Naive thymus-derived CD4-positive, alpha-beta T cell (primary cell): Measurements from ENCODE around the gene NKG7. TPM values are rescaled to one million over a fixed set of nuclear protein-coding genes. Genes with fewer than 3 reads are reported as not detected.
A peak's percentile ranks its signal among the peaks of the same experiment; 100 is the strongest.

Experiments
- ATAC-seq: fragments of 150-1000 bp; cut with Tn5 transposase; 2 replicates; pipeline ENCODE4 v1.10.0; 2021; ENCODE audit warnings: mild to moderate bottlenecking, moderate library complexity
- CTCF ChIA-PET: fragments of 350-600 bp; sonication (Branson Sonifier 250); formaldehyde crosslinking; loops from one replicate; lab custom pipeline; 2021; ENCODE audit warnings: antibody characterized with exemption; lab: Charles Lee
- POLR2A ChIA-PET: fragments of 350-600 bp; sonication (Branson Sonifier 250); formaldehyde crosslinking; loops from one replicate; lab custom pipeline; 2021; ENCODE audit warnings: antibody characterized with exemption, inconsistent platforms; lab: Charles Lee
- DNase-seq, 9 donors: peaks; one replicate each; pipeline versions ENCODE4 v3.0.0 to v3.0.0-alpha.2; 2020 to 2022; ENCODE audit warnings: mixed read lengths in 1 of 9
- H3K27ac ChIP-seq: one replicate; pipeline ENCODE4 v1.7.0; 2013; ENCODE audit warnings: mild to moderate bottlenecking, low read depth, low read length, moderate library complexity
- H3K27me3 ChIP-seq, 2 donors: one replicate each; pipeline ENCODE4 v1.7.0; 2013; ENCODE audit warnings: low read length in 2 of 2, mild to moderate bottlenecking in 2 of 2, moderate library complexity in 2 of 2; ENCODE audit not compliant: control insufficient read depth in 2 of 2, insufficient read depth in 2 of 2
- H3K36me3 ChIP-seq, 3 experiments: 1 replicate in 2 of 3; 2 replicates in 1 of 3; pipeline ENCODE4 v1.7.0; 2013; ENCODE audit warnings: low read length in 3 of 3, mild to moderate bottlenecking in 3 of 3, moderate library complexity in 1 of 3; ENCODE audit not compliant: insufficient read depth in 3 of 3, control insufficient read depth in 2 of 3
- H3K4me1 ChIP-seq, 2 donors: one replicate each; pipeline ENCODE4 v1.7.0; 2013; ENCODE audit warnings: low read length in 2 of 2, mild to moderate bottlenecking in 2 of 2, moderate library complexity in 1 of 2; ENCODE audit not compliant: control insufficient read depth in 2 of 2, insufficient read depth in 2 of 2
- H3K4me3 ChIP-seq: 2 replicates; pipeline ENCODE4 v1.7.0; 2013; ENCODE audit warnings: mild to moderate bottlenecking, low read length
- H3K9me3 ChIP-seq, 3 experiments: 1 replicate in 2 of 3; 2 replicates in 1 of 3; pipeline ENCODE4 v1.7.0; 2013; ENCODE audit warnings: low read length in 3 of 3; ENCODE audit not compliant: control insufficient read depth in 2 of 3
- H3K27ac Mint-ChIP-seq, 9 donors: one replicate each; pipeline ENCODE4 v1.8.0; 2020 to 2022; ENCODE audit warnings: mixed read lengths in 9 of 9, mild to moderate bottlenecking in 8 of 9, moderate library complexity in 5 of 9, inconsistent platforms in 2 of 9
- H3K27me3 Mint-ChIP-seq, 5 donors: one replicate each; pipeline ENCODE4 v1.8.0; 2021 to 2022; ENCODE audit warnings: mixed read lengths in 5 of 5, mild to moderate bottlenecking in 1 of 5
- H3K36me3 Mint-ChIP-seq, 5 donors: one replicate each; pipeline ENCODE4 v1.8.0; 2020 to 2022; ENCODE audit warnings: mixed read lengths in 5 of 5, mild to moderate bottlenecking in 3 of 5, inconsistent platforms in 1 of 5
- H3K4me1 Mint-ChIP-seq, 7 donors: one replicate each; pipeline ENCODE4 v1.8.0; 2020 to 2022; ENCODE audit warnings: mixed read lengths in 7 of 7, mild to moderate bottlenecking in 3 of 7, inconsistent platforms in 1 of 7
- H3K4me3 Mint-ChIP-seq, 10 donors: one replicate each; pipeline ENCODE4 v1.8.0; 2020 to 2022; ENCODE audit warnings: mild to moderate bottlenecking in 10 of 10, mixed read lengths in 10 of 10, moderate library complexity in 6 of 10, inconsistent platforms in 2 of 10
- H3K9me3 Mint-ChIP-seq, 11 donors: one replicate each; pipeline ENCODE4 v1.8.0; 2020 to 2022; ENCODE audit warnings: mixed read lengths in 11 of 11, mild to moderate bottlenecking in 4 of 11, inconsistent platforms in 1 of 11, moderate library complexity in 1 of 11
- intact Hi-C, 2 donors: fragments of 100-400 bp; cut with micrococcal nuclease; formaldehyde crosslinking; loops; one replicate each; pipeline ENCODE4 v1.15.1; 2023
- polyA plus RNA-seq, 2 donors: library from polyadenylated mRNA; unstranded; fragments of 300-500 nt; fragmentation: Illumina TruSeq; gene quantifications; one replicate each; pipeline ENCODE4 v1.2.3, GENCODE V29; 2021
- total RNA-seq, 6 experiments: library from RNA in 5 of 6; stranded (reverse) in 5 of 6; gene quantifications; 1 replicate in 5 of 6; 2 replicates in 1 of 6; pipeline ENCODE4 v1.2.3 and lab custom pipeline; 2021 to 2026

NKG7 gene
- total and polyA plus RNA-seq, 7 experiments from 2014 or later, result 3.9 to 336 (median 9.8) TPM

DNA sequence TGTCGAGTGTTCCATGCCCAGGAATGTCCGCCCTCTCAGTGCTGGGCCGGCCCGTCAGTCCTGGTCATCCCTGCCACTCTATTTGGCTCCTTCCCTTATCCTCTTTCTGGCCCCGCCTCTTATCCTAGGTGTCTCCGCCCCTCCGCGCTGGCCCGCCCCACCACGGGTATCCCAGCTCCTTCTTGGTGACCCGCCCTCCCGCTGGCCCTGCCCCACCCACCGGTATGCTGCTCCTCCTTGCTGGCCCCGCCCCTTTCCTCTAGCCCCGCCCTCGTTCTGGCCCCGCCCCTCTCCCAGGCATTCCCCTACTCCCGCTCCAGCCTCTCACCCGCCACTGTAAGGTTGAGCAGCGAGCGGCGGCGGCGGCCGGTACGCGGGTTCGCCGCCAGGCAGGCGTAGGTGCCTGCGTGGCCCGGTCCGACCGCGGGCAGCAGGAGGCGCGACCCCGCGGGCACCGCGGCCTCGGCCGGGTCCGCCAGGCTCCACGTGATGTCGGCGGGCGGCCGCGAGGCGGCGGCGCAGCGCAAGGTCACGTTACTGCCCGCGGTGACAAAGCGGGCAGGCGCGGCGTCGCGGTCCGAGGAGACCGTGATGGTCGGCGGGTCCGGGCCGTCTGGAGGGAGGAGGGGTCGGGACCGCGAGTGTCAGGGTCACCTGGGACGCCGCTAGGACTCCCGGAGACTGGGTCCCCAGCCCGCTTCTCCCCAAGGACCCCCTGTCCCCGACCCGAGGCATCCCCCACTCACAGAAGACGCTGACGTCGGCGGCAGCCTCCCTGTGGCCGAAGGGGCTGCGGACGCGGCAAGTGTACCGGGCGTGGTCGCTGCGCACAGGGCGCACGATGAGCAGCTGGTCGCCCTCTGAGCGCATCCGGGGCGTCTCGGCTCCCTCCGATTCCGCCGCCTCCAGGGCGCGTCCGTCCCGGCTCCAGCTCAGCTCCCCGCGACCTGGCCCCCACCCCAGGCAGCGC, 32.5 kb downstream of the NKG7 start:
- peak; percentile 89 for ATAC-seq
- no peaks in the 10 kb centered on the region for H3K9me3 Mint-ChIP-seq
- Histone ChIP-seq H3K27me3 (no peaks in the 10 kb centered on the region), H3K9me3 (no peaks in the 10 kb centered on the region), H3K4me1 (peaks cover 10 to 11% of the 10 kb centered on the region in 2 donors), H3K27ac (peak overlapping the region; percentile 40), H3K36me3 (peaks cover 0 to 3% (median 0%) of the 10 kb centered on the region in 3 experiments), H3K4me3 (peak overlapping the region; percentile 65)
- CTCF ChIA-PET, result interaction anchor here (0.6 to 1.0 kb wide), 4 partner anchors 24 to 317 kb away, joined by 3 to 4 read pairs (median 4); no protein-coding TSS in a partner anchor
- POLR2A ChIA-PET, result interaction anchor here (1.0 kb wide), 1 partner anchor 208 kb away, joined by 3 read pairs; no protein-coding TSS in a partner anchor
- H3K27me3 Mint-ChIP-seq, result peaks cover 0 to 13% (median 0%) of the 10 kb centered on the region in 5 donors
- peak overlapping the region; percentile 83 to 94 (median 88) for H3K4me3 Mint-ChIP-seq
- peak; percentile 34 to 96 (median 52) for DNase-seq
- peaks cover 0 to 3% (median 0%) of the 10 kb centered on the region in 5 donors for H3K36me3 Mint-ChIP-seq
- H3K27ac Mint-ChIP-seq, result peak overlapping the region in 5 of 9 donors; percentile 7 to 73 (median 68)
- peaks cover 14 to 24% (median 19%) of the 10 kb centered on the region in 7 donors for H3K4me1 Mint-ChIP-seq
- intact Hi-C loops, result loop anchor here (1.0 to 2.0 kb wide), 8 partner anchors 27 to 439 kb away; no protein-coding TSS in a partner anchor

DNA sequence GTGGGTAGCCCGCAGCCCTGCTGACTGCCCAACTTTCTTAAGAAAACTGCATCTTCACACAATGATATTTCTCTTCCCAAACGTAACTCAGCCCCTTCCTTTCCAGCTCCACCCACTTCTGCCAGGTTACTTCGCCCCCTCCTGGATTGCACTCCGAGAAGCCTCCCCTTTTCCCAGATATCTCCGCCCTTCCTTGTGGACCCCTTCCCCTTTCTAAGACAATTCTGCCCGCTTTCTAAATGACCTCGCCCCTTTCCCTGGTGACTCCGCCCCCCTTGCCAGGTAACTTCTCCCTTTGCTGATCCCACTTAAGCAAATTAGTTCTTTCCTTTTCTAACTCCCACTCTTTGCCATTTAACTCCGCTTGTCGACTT, 33.2 kb downstream of the NKG7 start:
- Mint-ChIP-seq H3K9me3 (no peaks in the 10 kb centered on the region), H3K4me1 (peaks cover 14 to 24% (median 19%) of the 10 kb centered on the region in 7 donors), H3K27me3 (peaks cover 0 to 13% (median 0%) of the 10 kb centered on the region in 5 donors), H3K36me3 (no peaks in the 10 kb centered on the region), H3K4me3 (peak overlapping the region; percentile 83 to 94 (median 88)), H3K27ac (peak overlapping the region in 7 of 9 donors; percentile 7 to 75 (median 68))
- Histone ChIP-seq H3K27ac (no peak overlapping the region), H3K27me3 (no peaks in the 10 kb centered on the region), H3K4me1 (peaks cover 10 to 11% of the 10 kb centered on the region in 2 donors), H3K9me3 (no peaks in the 10 kb centered on the region), H3K36me3 (no peaks in the 10 kb centered on the region), H3K4me3 (peak overlapping the region; percentile 65)
- POLR2A ChIA-PET, result interaction anchor here (1.0 kb wide), 1 partner anchor 207 kb away, joined by 3 read pairs; no protein-coding TSS in a partner anchor
- CTCF ChIA-PET, result interaction anchor here (0.8 to 1.7 kb wide), 2 partner anchors 25 to 103 kb away, joined by 3 to 10 read pairs; no protein-coding TSS in a partner anchor
- intact Hi-C loops, result loop anchor here (1.0 to 2.0 kb wide), 8 partner anchors 28 to 440 kb away; no protein-coding TSS in a partner anchor
- no peak for ATAC-seq
- DNase-seq, result no peak

DNA sequence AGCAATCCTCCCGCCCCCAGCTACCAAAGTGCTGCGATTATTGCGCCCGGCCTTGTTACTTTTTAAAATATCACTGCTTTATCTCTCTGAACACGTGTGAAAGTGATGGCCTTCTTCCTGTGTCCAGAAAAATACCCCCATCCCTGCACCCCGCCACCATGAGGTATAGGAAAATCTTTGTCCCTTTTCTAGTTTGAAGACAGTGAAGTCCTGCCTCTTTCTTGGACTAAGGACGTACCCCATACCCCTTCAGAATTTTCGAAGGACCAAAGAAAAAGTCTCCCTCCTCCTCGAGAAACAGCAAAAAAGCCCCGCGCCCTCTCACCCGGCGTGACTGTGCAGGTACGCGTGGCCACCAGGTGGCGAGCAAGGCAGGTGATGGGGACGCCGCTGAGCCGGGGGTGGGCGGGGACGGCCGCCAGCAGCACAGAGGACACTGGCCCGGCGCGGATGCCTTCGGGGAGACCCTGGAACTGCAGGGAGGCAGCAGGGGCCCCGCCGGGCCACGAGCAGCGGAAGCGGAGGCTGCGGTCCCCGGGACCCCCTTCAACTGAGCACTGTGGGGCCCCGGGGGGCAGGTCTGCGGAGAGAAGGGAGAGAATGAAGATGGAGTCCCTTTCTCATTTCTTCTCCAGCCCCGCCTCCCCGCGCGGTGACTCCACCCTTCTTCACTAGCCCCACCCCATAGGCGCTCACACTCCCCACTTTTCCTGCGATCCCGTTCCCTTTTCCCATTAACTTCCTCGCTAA, 33.7 kb downstream of the NKG7 start:
- Mint-ChIP-seq H3K27me3 (peaks cover 0 to 13% (median 4%) of the 10 kb centered on the region in 5 donors), H3K4me3 (peak overlapping the region; percentile 83 to 94 (median 88)), H3K9me3 (no peaks in the 10 kb centered on the region)

DNA sequence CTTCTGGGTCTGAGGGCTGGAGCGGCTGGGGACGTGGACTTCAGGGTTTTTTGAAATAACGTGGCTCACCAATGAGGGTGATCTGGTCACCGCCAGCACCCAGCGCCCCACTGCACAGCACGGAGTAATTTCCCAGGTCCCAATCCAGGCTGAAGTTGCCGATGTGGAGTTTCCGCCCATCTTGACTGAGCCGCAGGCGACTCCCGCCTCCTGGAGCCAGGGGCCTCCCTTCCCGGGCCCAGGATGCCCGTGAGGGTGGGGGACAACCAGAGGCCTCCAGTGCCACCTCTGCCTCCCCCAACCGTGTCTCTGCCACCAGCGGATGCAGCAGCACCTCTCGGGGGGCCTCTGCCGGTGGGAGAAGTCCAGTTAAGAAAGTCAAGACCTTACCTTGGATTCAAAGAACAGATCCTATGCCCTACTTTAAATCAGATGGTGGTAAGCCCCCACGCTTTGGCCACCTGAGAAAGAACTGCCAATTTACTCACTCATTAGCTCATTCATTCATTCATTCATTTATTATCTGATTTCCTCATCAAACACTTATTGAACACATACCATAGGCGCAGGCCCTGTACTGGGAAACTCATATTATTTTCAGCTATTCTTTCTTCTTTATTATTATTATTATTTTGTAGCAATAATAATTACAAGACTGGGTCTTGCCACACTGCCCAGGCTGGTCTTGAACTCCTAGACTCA, 34.4 kb downstream of the NKG7 start:
- no peaks in the 10 kb centered on the region for H3K36me3 ChIP-seq
- peaks cover 14 to 22% (median 19%) of the 10 kb centered on the region in 7 donors for H3K4me1 Mint-ChIP-seq
- peak overlapping the region; percentile 75 to 94 (median 88) for H3K4me3 Mint-ChIP-seq
- H3K4me1 ChIP-seq, result peaks cover 10 to 11% of the 10 kb centered on the region in 2 donors
- POLR2A ChIA-PET, result interaction anchor here (1.1 kb wide), 1 partner anchor 21 kb away, joined by 3 read pairs; no protein-coding TSS in a partner anchor
- DNase-seq, result no peak
- no peaks in the 10 kb centered on the region for H3K27me3 ChIP-seq
- no peak overlapping the region for H3K27ac ChIP-seq
- CTCF ChIA-PET, result interaction anchor here (0.7 to 1.7 kb wide), 5 partner anchors 88 to 440 kb away, joined by 3 to 10 read pairs (median 4); no protein-coding TSS in a partner anchor
- H3K9me3 ChIP-seq, result no peaks in the 10 kb centered on the region
- intact Hi-C loops, result loop anchor here in 1 of 2 donors (1.0 to 2.0 kb wide), 2 partner anchors 103 to 441 kb away; no protein-coding TSS in a partner anchor
- H3K27ac Mint-ChIP-seq, result peak overlapping the region in 3 of 9 donors; percentile 5 to 48 (median 48)
- H3K36me3 Mint-ChIP-seq, result no peaks in the 10 kb centered on the region
- peaks cover 0 to 13% (median 6%) of the 10 kb centered on the region in 5 donors for H3K27me3 Mint-ChIP-seq
- no peak for ATAC-seq
- no peak overlapping the region for H3K4me3 ChIP-seq
- no peaks in the 10 kb centered on the region for H3K9me3 Mint-ChIP-seq

More for the DNA sequence above, 33.7 kb downstream of the NKG7 start:
- intact Hi-C loops, result loop anchor here (1.0 to 2.0 kb wide), 9 partner anchors 29 to 440 kb away; no protein-coding TSS in a partner anchor
- Histone ChIP-seq H3K4me1 (peaks cover 10 to 11% of the 10 kb centered on the region in 2 donors), H3K9me3 (no peaks in the 10 kb centered on the region), H3K36me3 (no peaks in the 10 kb centered on the region), H3K27ac (no peak overlapping the region), H3K4me3 (peak overlapping the region; percentile 65), H3K27me3 (no peaks in the 10 kb centered on the region)
- POLR2A ChIA-PET, result interaction anchor here (1.1 kb wide), 1 partner anchor 21 kb away, joined by 3 read pairs; no protein-coding TSS in a partner anchor
- CTCF ChIA-PET, result interaction anchor here (0.7 to 1.7 kb wide), 6 partner anchors 26 to 439 kb away, joined by 3 to 10 read pairs (median 4); no protein-coding TSS in a partner anchor
- DNase-seq (peak; percentile 66 to 90 (median 82)), ATAC-seq (peak; percentile 83)
- no peaks in the 10 kb centered on the region for H3K36me3 Mint-ChIP-seq
- peak overlapping the region in 6 of 9 donors; percentile 7 to 75 (median 60) for H3K27ac Mint-ChIP-seq
- H3K4me1 Mint-ChIP-seq, result peaks cover 14 to 24% (median 19%) of the 10 kb centered on the region in 7 donors

DNA sequence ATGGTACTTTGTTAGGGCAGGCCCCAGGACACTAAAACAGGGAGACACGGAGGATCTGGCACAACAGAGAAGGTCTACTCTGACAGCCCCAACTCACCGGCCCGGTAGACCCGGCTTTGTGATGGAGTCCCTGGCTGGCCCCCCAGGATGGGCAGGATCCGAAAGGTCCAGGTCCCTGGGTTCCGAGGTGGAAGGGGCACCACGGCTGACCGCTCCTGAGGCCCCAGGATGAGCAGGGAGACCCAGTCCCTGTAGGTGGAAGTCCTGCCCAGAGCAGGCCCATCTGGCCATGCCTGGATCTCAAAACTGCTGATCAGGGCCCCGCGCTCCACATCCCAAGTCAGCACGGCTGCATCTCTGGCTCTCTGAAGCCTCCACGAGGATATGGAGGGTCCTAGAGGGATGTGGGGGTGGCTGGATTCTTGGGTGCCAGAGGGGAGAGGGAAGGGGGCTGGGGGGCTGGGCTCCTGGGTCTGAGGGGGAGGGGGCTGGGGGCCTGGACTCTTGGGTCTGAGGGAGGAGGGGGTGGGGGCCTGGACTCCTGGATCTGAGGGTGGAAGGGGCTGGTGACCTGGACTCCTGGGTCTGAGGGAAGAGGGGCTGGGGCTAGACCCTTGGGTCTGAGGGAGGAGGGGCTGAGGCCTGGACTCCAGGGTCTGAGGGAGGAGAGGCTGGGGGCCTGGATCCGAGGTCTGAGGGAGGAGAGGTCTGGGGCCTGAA, 35.2 kb downstream of the NKG7 start:
- Mint-ChIP-seq H3K4me1 (peaks cover 14 to 21% (median 18%) of the 10 kb centered on the region in 7 donors), H3K27ac (no peak overlapping the region), H3K4me3 (no peak overlapping the region), H3K36me3 (no peaks in the 10 kb centered on the region), H3K27me3 (peaks cover 0 to 13% (median 6%) of the 10 kb centered on the region in 5 donors), H3K9me3 (no peaks in the 10 kb centered on the region)
- Histone ChIP-seq H3K4me3 (no peak overlapping the region), H3K27me3 (no peaks in the 10 kb centered on the region), H3K27ac (no peak overlapping the region), H3K9me3 (no peaks in the 10 kb centered on the region), H3K36me3 (no peaks in the 10 kb centered on the region), H3K4me1 (peaks cover 10 to 11% of the 10 kb centered on the region in 2 donors)
- intact Hi-C loops, result no loop called here
- ATAC-seq, result no peak
- no peak for DNase-seq
- ChIA-PET CTCF (interaction anchor here (0.9 to 1.7 kb wide), 3 partner anchors 99 to 441 kb away, joined by 4 to 10 read pairs (median 4); no protein-coding TSS in a partner anchor), POLR2A (no interaction called here)
